GM21717 (cell line): ENCODE results near the gene NPHP4.

Experiments
- ATAC-seq: cut with Tn5 transposase; IDR thresholded peaks from one replicate; pipeline ENCODE4 v1.9.1; 2021; ENCODE audit warnings: mild to moderate bottlenecking, moderate library complexity; ENCODE audit not compliant: unreplicated experiment

The NPHP4 gene

GRCh38 chr1:5883129-5884048 is 108.8 kb downstream of the NPHP4 start:
- ATAC-seq = no peak

GRCh38 chr1:5882367-5883128 is 109.7 kb downstream of the NPHP4 start:
- ATAC-seq = no peak

- ATAC-seq = no peak
These were observed 110.6 kb downstream of the NPHP4 start for GRCh38 chr1:5881526-5882222.

GRCh38 chr1:5880630-5881405 is 111.4 kb downstream of the NPHP4 start:
- ATAC-seq = no peak

GRCh38 chr1:5879421-5879820 is 112.8 kb downstream of the NPHP4 start:
- no peak for ATAC-seq

- ATAC-seq = no peak
These were observed 113.3 kb downstream of the NPHP4 start for GRCh38 chr1:5878971-5879370.

- ATAC-seq = no peak
These were observed 114.3 kb downstream of the NPHP4 start for GRCh38 chr1:5877683-5878530.

- ATAC-seq = no peak
These were observed 115.2 kb downstream of the NPHP4 start for GRCh38 chr1:5877001-5877400.

- ATAC-seq = no peak
These were observed 116.1 kb downstream of the NPHP4 start for GRCh38 chr1:5876094-5876650.

- no peak for ATAC-seq
These were observed 116.8 kb downstream of the NPHP4 start for GRCh38 chr1:5875345-5875910.

GRCh38 chr1:5874416-5875110 is 117.7 kb downstream of the NPHP4 start:
- ATAC-seq = no peak

GRCh38 chr1:5873556-5873955 is 118.7 kb downstream of the NPHP4 start:
- no peak for ATAC-seq

- ATAC-seq = no peak
These were observed 119.3 kb downstream of the NPHP4 start for GRCh38 chr1:5872886-5873285.

GRCh38 chr1:5868931-5869500 is 123.2 kb downstream of the NPHP4 start:
- no peak for ATAC-seq

GRCh38 chr1:5865774-5866173 is 126.5 kb downstream of the NPHP4 start:
- no peak for ATAC-seq

GRCh38 chr1:5865056-5865455 is 127.2 kb downstream of the NPHP4 start:
- no peak for ATAC-seq

- no peak for ATAC-seq
These were observed 128.0 kb downstream of the NPHP4 start for GRCh38 chr1:5864256-5864655.

- no peak for ATAC-seq
These were observed 129.0 kb downstream of the NPHP4 start for GRCh38 chr1:5863238-5863637.
